Measurements from ENCODE around the gene CSAD.

CSAD gene, protein sequence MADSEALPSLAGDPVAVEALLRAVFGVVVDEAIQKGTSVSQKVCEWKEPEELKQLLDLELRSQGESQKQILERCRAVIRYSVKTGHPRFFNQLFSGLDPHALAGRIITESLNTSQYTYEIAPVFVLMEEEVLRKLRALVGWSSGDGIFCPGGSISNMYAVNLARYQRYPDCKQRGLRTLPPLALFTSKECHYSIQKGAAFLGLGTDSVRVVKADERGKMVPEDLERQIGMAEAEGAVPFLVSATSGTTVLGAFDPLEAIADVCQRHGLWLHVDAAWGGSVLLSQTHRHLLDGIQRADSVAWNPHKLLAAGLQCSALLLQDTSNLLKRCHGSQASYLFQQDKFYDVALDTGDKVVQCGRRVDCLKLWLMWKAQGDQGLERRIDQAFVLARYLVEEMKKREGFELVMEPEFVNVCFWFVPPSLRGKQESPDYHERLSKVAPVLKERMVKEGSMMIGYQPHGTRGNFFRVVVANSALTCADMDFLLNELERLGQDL

DNA sequence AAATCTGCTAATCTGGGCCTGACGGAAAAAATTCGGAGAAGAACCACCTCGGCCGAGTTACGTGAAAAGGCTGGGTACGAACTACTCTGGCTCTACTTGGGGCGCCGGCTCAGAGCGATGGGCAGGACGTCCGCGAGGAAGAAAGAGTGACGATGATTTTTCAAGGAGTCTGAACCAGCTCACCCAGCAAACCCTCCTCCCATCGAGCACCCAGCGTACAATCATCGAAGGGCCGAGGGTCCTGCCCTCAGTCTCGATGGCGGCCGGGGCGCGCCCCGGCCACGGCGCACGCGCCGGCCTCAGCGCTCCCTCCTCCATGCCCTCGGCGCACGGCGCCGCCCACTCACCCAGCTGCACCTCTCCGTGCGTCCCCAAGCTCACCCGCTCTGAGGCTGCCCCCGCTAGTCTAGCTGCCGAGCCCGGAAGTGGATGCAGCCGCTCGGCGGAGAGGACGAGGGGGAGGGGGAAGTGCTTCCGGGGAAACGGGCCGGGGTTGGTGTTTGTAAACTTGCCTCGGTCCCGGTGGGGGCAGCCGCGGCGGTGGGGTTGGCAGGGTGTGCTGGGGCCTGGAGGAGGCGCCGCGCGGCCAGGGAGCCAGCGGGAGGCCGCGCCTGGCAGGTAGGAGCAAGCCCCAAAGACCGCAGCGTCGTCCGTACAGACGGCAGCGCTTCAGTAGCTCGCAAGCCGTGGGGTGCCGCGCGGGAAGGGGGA is at the start of gene CSAD, which contains the start of gene ZNF740:
TSS of gene CSAD (minus strand) at position 706 of the 711 bp plus-strand sequence. CDS start 7,455 bp downstream, outside the sequence.
TSS of gene ZNF740 (plus strand) at position 503 of the 711 bp plus-strand sequence. CDS start 1,262 bp downstream, outside the sequence.
- peak; percentile 98 for DNase-seq

DNA sequence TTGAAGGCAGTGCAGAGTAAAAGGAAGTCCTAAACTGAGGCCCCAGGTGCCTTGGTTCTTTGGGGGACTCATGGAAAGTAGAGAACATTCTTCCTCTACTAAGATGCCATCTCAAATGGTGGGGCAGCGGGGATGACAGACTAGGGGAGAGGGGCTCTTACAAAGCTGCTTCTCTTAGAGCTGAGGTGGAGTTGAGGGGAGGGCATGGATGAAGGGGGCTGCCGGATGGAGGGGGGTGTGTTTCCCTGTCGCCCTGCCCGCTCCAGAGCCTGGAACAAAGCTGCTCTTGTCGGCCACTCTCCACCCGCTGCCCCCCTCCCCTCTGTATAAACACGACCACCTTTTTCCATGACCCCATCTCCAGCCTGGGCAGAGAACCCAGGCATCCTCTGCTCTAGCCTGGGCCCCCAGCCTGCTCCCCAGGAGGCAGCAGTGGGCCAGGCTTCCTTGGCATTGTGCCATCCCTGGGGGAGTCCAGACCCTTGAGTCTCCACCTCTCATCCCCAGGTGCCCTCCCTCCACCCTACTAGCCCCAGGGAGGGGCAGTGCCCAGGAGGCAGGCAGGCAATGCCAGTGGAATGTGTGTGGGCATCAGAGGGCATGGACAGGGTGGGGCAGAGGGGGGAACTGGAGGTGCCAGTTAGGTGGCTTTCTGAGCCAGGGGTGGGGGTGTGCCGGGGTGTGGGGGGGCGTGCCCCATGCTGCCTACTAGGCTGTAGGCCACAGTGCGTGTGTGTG is 49.6 kb upstream of the CSAD start:
- DNase-seq: no peak

DNA sequence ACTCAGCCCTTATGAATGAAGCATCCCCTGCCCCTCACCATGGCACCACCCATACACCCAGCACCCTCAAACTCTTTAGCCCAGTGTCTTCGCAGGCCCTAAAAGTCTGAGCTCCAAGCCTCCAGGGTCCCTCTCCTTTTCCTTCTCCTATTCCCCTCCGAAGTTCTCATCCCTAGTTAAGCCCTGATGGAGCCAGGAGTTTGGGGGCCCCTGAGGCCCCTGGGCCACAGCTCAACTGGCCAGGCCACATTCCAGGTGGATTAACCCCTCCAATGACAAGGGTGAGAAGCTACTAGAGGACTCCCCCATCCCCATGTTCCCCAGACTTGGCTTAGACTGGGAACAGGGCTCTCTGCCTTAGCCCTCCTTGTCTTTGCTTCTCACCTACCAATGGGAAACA is 48.7 kb upstream of the CSAD start:
- no peak for DNase-seq

DNA sequence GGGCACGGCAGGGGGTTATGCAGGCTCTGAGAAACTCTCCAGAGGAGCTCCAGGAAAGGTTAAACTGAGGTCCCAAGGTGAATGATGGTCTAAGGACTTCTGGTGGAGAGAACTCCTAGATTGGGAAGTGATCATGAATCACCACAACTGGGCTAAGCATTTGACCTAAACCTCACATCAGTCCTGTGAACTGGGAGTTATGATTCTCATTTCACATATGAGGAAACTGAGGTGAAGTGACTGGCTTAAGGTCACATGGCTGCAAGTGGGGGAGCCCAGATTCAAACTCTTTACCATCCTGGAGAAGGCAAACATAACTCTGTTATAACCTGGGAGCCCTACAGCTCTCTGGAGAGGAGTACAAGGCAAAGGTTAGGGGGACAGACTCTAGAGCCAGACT is 47.1 kb upstream of the CSAD start:
- no peak for DNase-seq

DNA sequence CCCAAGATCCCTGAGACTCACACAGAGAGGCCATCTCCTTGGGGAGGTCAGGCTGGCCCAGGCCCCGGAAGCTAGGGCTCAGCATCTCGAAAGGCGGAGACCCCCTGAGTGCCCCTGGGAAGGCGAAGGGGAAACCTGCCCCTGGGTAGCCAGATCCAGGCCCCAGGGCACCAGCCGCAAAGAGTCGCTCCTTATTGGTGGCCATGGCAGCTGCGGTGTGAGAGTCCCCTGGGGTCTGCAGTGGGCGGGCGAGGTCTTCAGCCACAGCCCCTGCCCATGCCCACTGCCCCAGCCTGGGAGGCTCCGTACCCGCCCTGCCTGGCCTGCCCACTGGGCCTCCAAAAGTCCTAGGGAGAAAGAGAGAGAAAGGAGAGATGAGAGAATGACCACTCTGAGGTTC is 46.6 kb upstream of the CSAD start:
- DNase-seq: no peak

DNA sequence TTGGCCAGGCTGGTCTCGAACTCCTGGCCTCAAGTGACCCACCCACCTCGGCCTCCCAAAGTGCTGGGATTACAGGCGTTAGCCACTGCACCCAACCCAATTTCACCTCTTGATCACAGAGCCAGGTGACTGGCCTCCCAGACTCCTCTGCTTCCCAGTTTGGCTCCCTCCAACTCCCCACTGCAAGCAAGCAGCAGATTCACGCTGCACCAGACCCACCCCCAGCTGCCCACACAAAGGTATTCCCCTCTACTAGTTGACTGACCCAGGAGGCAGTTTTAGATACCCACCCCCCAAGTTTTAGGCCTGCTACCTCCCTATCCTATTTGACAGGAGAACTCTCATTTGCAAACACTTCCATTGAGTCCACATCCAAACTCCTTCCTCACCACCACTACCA is 46.1 kb upstream of the CSAD start:
- no peak for DNase-seq

DNA sequence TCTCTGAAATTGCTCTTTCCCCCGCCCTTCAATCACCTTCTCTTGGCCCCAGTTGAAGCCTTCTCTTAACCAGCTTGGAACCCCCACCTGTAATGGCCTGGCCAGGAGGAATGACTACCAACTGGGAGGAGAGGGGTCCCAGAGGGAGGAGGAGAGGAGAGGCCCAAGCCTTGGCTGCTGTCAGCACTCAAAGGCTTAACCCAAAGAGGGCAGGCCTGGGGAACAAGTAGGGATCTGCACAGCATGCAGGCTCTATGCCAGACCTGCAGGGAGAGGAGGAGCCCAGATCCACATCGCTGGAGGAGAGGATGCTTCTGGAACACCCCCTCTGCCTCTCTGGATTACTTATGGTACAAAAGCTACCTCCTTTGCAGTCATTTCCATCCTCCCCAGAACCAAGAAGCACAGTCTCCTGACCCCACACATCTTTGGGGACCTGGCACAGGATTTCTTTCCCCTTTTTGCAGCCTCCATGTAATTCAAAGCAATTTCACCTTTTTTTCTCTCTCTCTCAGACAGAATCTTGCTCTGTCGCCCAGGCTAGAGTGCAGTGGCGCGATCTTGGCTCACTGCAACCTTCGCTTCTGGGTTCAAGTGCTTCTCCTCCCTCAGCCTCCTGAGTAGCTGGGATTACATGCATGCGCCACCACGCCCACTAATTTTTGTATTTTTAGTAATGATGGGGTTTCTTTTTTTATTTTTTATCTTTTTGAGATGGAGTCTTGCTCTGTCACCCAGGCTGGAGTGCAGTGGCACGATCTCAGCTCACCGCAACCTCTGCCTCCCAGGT is 45.1 kb upstream of the CSAD start:
- DNase-seq: no peak

DNA sequence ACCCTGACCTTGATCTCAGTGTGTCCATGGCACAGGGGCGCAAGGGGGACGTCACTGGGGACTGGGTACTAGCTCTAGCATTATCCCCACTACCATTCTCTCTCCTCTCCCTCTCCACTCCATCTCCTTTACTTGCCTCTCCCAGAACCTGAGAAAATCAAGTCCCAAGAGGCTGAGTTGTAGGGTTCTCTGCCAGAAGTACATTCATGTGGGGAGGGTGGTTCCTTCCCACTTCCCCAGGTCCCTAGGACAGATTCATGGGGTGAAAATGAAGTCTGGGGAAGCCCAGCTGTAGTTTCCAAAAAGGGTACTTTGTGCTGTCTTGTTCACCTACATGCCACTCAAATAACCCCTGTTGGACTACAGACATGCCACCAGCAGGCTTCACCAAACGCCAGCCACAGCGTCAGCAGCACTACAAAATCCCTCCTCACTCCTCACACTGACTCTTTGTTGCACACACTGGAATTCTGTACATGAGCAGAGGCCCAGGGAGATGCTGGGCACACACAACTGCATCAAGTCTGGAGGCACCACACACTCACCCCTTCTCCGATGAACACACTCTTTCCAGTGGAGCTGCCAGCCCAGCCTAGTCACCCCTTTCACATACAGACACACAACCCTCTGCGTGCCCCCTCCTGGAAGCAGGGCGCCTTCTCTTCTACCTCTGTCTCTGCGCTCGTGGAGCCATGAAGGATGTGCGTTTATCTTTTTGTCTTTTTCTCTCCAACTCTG is 44.3 kb upstream of the CSAD start:
- no peak for DNase-seq

DNA sequence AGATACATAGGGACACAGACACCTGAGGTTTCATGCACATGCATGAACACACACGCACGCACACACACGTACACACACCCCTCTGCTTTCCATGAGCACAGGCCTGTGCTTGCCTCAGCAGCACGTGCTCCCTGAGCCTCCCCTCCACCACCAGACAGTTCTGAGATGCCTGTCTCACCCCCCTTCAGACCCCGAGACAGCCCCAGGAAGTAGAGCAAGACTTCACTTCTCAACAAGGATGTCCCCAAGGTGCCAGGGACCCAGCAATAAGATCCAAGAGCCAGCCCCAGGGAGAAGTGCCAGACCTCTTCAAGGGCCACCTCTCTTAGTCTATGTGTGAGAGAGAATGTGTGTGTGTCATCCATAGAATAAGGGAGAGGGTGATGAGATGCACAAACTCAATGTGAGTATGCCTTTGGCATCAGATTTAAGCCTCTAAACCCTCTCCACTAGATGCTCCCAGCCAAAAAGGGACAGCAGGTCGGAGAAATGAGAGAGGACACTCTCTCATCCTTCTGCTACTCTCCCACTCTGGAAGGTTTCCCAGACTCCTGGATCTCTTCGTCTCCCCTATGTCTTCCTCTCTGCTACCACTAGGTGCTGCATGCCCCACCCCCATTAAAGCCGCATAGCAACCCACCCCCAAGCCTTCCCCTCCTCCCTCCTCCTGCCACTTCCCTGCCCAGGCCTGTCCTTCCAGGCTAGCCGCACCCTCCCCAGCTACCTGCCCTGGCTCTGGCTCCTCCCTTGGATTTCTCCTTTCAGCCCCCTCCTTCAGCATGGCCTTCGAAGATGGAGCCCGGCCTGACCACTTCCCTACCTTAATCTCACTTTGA is 43.6 kb upstream of the CSAD start:
- no peak for DNase-seq

DNA sequence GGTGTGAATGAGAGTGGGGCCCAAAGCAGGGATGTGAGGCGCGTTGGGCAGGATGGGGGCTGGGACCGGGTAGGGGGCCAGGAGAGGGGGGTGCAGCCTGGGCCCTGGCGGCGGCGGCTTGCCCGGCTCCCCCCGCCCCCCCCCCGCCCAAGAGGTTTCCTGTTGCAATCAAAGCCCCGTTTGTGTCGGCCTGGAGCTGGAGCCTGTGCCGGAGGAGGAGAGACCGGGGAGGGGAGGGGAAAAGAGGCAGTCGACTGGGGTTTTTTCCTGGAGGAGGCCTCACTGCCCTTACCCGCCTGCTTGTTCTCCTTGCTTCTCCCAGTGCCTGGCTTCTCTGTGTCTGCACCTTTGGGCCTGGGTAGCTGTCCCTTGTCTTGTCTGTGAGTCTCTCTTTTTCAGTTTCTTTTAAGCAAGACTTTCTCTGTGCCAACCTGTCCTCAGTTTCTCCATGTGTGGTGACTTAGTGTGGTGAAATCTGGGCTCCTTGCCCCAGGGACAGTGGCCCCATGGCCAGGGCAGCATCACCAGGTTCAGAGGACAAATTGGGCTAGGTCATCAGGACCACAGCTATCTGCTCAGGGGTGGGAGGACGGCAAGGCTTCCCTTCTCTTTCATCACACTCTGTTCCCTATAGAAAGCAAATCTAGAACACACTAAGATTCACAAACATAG is 42.8 kb upstream of the CSAD start:
- peak; percentile 49 for DNase-seq

DNA sequence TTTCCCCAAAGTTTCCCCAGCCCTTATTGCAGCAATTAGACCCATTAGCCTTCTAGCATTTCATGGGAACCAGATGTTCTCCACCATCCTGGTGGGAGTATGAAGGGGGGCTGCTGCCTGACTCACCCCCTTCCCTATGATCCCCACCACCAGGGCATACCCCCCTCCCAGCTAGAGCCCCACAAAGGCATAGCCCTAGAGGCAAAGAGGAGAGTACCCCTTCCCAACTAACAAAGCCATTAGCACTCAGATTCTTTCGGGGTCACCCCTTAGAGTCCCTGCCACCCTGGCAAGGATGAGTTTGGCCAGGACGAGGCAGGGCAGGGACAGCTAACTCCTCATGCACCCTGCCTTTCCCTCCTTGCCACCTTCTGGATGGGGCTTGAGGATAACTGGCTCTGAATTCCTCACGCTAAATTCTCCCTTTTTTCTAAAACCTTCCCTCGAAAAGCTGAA is 42.1 kb upstream of the CSAD start:
- no peak for DNase-seq

DNA sequence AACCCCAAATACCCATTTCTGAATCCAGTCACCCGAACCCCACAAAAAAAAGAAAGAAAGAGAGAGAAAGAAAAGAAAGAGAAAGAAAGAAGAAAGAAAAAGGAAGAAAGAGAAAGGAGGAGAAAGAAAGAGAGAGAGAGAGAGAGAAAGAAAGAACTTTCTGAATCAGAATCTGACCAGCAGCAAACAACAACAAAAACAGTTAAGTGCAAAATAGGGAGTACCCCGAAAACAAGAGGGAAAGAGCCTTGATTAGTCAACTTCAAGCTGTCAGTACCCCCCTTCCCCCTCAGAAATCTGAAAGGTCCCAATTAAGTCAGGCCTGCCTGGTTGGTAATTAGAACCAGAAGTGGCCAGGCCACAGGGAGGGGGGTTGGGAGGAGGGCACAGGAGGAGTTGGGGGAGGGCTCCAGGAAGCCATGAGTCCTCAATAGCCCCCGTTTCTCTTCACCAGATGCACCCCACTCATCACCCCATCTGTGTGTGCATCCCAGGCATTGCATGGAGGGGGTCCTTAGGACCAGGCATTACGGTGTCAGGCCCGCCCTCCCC is 41.5 kb upstream of the CSAD start:
- peak; percentile 29 for DNase-seq

DNA sequence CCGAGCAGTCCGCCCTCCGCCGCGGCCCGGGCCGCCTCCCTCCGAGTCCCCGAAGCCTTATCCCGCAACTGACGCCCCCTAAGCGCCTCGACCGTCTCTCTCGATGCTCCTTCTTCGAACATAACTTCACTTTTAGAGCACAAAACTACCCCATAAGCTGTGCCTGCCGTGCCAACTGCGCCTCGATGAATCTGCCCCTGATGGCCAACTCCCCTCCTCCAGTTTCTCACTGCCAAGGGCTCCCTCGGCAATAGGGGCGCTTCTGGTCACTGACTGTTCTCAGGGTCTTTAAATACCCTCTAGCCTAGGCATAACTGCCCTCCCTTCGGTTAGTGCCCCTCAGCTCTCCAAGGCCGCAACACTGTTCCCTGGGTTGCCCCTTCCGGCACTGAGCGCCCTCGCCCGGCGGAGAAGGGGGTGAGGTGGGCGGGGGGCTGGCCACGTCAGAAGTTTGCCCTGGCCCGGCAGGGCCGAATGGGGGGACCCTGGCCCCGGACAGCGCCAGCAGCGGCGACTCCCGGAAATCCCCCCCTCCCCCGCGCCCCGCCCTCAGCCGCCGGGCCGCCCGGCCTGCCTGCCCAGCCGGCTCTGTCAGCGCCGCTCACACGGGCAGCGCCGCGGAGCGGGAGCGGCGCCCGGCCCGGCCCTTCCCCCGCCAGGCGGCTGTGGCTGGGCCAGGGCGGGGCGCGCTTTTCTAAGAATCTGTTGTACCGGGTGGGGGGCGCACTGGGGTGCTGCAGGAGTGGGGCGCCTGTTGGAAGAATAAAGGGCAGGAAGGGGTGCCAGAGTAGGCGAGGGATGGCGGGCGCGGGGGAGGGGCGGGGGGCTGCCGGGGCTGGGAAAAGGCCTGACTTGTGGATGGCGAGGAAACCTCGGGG is 40.7 kb upstream of the CSAD start:
- DNase-seq: peak; percentile 65

DNA sequence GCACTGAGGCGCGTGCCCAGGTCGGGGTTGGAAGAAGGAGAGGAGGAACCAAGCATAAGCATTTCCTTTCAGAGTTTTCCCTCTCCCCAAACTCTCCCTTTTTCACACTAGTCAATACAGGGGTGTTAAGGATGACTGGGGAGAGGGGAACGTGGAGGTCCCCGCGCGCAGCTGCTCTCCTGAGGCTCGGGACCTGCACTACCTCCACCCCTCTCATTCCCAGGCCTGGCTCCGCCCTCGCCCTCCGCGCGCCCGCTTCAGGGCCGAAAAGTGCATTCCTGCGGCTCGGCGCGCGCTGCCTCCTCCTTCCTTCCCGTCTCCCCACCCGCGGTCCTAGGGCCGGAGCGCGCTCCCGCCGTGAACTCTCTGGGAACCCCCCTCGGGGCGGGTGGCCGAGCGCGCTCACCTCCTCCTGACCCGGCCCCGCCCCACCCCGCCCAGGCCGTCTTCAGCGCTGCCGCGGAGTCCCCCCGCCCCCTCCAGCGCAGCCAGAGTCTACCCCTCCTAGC is 40.0 kb upstream of the CSAD start:
- DNase-seq: peak; percentile 85

DNA sequence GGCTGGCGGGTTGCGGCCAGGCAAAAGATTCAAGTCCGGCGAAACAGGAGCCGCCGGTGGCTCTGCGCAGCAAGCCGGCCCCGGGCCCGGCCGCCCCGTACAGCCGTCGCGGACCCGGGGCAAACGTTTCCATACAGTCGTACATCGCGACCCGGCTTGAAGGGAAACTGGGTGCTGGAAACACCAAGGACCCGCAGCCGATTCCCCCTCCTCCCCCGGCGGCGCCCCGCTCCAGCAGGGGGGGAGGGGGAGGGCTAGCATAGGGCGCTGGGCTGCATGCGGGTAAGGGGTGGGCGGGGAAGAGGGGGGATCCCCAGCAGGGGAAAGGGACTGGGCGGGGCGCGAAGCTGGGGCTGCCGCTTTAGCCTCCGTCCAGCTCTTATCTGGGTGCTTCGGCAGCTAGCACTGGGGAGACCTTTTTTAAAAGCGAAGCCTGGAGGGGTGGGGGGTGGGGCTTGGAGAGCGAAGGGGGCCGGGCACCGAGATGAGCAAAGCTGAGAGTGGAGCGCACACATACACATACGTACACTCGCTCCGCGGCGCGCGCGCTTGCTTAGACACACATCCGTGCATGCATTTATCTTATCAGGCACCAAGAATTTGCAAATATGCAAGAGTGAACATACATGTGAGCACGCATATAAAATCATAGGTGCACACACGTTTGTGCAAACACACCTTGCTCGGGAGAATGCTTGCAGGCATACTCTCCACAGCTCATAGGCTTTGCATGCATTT is 39.4 kb upstream of the CSAD start:
- DNase-seq: peak; percentile 77

DNA sequence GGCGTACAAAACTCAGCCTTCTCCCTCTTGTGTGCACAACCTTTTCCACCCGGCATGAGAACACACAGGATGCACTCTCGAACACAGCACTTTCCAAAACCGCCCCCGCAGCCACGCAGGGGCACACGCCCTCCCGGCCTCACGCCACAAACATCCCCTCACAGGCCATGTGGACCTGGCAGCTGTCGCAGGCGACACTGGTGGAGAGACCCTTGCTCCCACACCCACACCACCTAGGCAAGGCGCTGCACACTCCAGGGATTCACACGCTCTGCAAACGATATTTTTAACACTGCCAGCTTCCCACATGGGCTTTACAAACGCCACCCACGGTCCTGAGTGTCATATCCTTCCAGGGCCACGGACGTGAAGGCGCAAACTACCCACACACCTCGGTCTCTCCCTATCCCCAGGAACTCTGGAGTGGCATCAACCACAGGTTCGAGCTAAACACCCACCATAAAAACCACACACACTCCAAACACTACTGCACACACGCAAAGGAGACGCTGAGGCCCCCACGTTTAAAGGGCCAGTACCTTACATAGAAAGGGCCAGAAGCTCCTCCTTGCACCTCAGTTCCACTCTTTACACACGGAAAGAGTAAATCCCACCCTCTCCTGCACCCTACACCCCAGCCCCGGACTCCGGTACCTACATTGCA is 38.7 kb upstream of the CSAD start:
- DNase-seq: peak; percentile 42

Measured in CD4-positive, alpha-beta T cell treated with Interleukin-12 subunit alpha and Interleukin-12 subunit beta, for 1 hour (primary cell).